ENCODE measurements around the gene GLCCI1. TPM values are rescaled to one million over a fixed set of nuclear protein-coding genes. Genes with fewer than 3 reads are reported as not detected.

The GLCCI1 gene
- total and polyA plus RNA-seq, 2 of the 8 experiments (the other 6 are each of a cell fraction or from before 2014, with no cell fraction given), result 12.4 to 27.7 TPM

DNA sequence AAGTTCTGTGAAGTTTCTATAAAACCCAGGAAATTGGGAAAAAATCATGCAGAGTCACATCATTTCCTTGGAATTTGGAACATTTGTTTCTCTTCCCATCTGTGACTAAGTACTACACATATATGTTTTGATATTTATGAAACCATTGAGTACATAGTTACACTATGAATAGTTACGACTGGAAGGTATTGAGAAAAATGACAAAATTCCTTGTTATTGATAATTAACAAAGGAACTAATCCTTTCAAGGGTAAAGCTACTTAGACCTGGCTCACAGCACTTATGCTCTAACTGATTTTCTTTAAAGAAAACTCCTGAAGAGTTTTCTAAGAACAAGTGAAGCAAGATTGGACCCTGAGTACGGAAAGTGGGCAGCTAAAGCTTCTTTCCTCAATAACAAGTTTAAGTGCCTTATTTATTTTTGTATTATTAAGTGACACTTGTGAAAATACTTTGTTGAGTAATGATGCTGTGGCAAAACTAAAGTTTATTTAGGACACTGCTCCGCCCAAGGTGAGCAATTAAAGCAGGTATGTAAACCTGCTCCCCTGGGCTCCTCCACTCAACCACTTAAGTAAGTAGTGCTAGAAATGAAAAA lies 12.0 kb upstream of the GLCCI1 start (continued):
- TF ChIP-seq FOSL1 (IDR thresholded peaks at IDR 0.05; ENCODE audit: insufficient read depth, low read depth, low read length) (no peak), GABPA (IDR thresholded peaks at IDR 0.05; ENCODE audit: borderline replicate concordance, insufficient read depth, low read length) (no peak), CTBP2 (IDR thresholded peaks at IDR 0.05; ENCODE audit: borderline replicate concordance, insufficient read depth, insufficient read length, low read length) (no peak)
